ENCODE results near the gene NBEAL1.
"Not testable (repeated sequence)": the region's sequence is repeated elsewhere in the genome, so short reads cannot be mapped to it uniquely, and the experiment has no call there.

NBEAL1 gene

GRCh38 chr2:203122317-203122986 lies 107.8 kb downstream of the NBEAL1 start:
- no peak for DNase-seq

- DNase-seq: no peak
These were observed 112.3 kb downstream of the NBEAL1 start for GRCh38 chr2:203126996-203127395.

GRCh38 chr2:203135105-203135504 lies 120.4 kb downstream of the NBEAL1 start:
- no peak for DNase-seq

DNA sequence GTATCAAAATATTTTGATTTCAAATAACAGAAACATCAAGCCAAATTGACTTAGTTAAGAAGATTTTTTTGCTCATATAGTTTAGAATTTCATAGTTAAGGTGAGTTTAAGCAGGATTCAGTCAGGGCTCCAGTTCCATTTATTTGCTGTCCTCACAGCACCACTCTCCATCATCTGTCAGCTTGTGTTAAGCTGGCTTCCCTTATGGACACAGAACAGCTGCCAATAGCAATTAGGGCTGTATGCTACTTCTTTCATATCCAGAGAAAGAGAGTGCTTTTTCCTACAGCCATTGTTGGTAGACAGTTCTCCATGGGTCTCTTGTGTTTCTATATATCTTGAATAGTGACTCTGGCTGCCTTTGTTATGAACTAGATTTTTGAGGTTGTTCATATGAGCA lies 128.7 kb downstream of the NBEAL1 start:
- no peak for DNase-seq

DNA sequence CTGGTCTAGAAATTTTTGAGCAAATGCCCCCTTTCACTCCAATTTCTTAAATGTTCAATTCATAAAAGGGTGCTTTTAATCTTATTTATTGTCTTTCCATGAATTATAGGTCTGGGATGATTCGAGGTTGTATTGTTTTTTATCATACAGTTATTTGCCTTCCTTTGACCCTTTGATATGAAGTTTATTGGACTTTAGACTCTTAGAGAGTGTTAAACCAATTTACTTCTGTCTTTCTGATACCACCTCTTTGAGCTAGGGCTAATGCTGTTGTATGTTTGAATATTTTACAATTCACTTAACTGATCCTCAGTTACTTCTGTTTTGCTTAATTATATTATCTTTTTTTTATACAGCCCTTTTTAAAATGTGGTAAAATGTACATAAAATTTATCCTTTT lies 134.5 kb downstream of the NBEAL1 start:
- DNase-seq: no peak

GRCh38 chr2:203155406-203155805 lies 140.7 kb downstream of the NBEAL1 start:
- DNase-seq: peak; percentile 5

DNA sequence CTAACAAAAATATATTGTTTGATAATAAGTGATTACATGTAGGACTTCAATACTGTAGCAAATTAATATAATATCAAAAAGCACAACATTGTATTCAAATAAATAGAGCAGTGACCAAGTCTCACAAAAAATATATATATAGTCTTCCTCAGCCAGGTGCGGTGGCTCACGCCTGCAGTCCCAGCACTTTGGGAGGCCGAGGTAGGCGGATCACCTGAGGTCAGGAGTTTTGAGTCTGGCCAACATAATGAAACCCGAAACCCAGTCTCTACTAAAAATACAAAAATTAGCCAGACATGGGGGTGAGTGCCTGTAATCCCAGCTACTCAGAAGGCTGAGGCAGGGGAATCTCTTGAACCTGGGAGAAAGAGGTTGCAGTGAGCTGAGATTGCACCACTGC lies 148.0 kb downstream of the NBEAL1 start:
- DNase-seq: not testable (repeated sequence)

DNA sequence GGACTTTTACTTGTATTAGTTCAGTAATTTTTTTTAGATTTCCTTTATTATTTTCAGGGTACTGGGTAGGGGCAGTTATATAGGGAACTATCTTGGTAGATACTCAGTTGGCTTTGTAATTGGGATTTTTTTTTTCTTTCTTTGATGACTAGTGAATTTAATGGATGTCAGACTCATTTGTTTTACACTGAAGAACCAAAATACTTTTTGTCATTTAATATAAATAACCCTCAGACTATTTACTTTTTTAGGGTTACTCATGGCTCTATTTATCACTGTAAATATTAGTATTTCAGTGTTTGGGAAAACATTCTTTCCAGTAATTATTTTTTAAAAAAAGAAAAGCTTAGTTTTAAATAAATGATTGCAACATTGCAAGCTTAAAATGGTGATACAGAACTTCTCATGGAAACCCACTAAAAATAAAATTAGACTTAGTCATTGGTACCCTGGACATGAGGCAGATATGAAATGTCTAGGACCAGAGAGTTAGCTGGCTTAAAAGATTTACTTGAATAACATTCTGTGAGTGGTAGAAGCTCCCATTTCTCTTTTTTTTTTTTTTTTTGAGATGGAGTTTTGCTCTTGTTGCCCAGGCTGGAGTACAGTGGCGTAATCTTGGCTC lies 149.7 kb downstream of the NBEAL1 start:
- no peak for DNase-seq

DNA sequence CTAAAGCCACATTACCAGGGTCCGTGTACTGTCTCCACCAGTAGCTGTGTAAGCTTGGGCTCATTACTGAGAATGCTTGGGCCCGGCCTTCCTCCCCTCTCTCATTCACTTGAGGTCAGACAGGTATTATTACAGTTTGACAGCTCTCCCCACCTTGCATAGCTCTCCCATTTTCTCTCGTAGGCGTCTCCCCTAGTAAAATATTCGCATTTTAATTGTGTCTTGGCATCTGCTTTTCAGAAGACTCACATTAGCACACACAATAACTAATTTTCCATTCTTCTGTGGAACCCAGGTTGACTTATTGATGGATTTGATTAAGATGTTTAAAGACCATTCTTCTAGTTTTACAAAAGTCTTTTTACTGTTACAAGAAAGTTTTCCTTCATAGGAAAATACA lies 153.1 kb downstream of the NBEAL1 start:
- no peak for DNase-seq

DNA sequence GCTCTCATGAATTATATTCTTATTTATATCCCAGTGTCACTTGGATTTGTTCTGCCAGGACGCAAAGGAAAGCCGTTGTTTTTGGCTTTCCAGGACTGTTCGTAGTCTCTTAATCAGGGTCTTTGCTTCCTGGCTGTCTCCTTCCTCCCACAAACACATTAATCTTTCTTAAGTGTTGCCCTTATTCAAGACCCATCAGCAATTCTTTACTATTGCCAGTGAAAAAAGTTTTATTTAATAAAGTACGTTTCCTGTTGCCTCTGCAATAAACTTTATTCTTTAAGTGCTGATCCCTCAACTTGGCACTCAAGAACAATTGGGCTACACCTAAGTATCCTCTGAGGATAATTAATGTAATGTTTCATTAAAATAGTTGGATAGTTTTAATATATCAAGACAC lies 155.8 kb downstream of the NBEAL1 start:
- DNase-seq: no peak

- DNase-seq: no peak
These were observed 160.7 kb downstream of the NBEAL1 start for GRCh38 chr2:203175371-203175770.

DNA sequence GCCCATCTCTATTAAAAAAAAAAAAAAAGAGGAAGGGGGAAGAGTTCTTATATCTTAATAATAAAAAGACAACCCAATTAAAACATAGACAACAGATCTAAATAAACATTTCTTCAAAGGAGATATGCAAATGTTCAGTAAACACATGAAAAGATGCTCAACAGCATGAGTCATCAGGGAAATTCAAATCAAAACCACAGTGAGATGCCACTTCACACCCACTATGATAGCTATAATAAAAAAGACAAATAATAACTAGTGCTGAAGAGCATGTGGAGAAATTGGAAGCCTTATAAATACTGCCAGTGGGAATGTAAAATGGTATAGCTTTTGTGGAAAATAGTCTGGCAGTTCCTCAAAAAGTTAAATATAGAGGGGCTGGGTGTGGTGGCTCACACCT lies 162.7 kb downstream of the NBEAL1 start:
- DNase-seq: peak; percentile 16

GRCh38 chr2:203185864-203186263 lies 171.2 kb downstream of the NBEAL1 start:
- no peak for DNase-seq

- not testable (repeated sequence) for DNase-seq
These were observed 175.9 kb downstream of the NBEAL1 start for GRCh38 chr2:203190547-203190946.

DNA sequence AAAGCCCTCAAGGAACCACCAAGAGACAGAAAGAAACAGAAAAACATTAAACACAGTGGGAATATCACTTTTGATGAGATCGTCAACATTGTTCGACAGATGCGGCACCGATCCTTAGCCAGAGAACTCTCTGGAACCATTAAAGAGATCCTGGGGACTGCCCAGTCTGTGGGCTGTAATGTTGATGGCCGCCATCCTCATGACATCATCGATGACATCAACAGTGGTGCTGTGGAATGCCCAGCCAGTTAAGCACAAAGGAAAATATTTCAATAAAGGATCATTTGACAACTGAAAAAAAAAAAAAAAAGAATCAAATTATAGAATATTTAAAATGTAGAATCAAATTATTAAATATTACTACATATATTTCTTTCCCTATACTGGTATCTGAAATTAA lies 176.4 kb downstream of the NBEAL1 start:
- not testable (repeated sequence) for DNase-seq

- DNase-seq: peak; percentile 62
These were observed 177.3 kb downstream of the NBEAL1 start for GRCh38 chr2:203191961-203192360.

- no peak for DNase-seq
These were observed 180.8 kb downstream of the NBEAL1 start for GRCh38 chr2:203195331-203196036.

- DNase-seq: no peak
These were observed 186.2 kb downstream of the NBEAL1 start for GRCh38 chr2:203200866-203201265.

GRCh38 chr2:203201426-203201825 lies 186.8 kb downstream of the NBEAL1 start:
- DNase-seq: no peak

DNA sequence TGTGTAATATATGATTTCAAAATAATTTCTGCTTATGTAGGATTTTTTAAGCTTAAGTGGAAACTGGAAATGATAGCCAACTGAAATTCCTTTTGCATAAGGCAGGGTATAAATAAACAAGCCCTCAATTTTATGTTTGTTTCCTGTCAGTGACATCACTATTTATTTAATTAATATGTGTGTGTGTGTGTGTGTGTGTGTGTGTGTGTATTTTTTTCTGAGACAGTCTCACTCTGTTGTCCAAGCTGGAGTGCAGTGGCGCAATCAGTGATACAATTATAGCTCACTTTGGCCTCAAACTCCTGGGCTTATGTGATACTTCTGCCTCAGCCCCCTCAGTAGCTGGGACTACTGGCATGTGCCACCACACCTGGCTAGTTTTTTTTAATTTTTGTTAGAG lies 194.9 kb downstream of the NBEAL1 start:
- no peak for DNase-seq

GRCh38 chr2:203225423-203226039 lies 210.9 kb downstream of the NBEAL1 start:
- DNase-seq: peak; percentile 33

GRCh38 chr2:203229674-203230073 lies 215.0 kb downstream of the NBEAL1 start:
- not testable (repeated sequence) for DNase-seq

DNA sequence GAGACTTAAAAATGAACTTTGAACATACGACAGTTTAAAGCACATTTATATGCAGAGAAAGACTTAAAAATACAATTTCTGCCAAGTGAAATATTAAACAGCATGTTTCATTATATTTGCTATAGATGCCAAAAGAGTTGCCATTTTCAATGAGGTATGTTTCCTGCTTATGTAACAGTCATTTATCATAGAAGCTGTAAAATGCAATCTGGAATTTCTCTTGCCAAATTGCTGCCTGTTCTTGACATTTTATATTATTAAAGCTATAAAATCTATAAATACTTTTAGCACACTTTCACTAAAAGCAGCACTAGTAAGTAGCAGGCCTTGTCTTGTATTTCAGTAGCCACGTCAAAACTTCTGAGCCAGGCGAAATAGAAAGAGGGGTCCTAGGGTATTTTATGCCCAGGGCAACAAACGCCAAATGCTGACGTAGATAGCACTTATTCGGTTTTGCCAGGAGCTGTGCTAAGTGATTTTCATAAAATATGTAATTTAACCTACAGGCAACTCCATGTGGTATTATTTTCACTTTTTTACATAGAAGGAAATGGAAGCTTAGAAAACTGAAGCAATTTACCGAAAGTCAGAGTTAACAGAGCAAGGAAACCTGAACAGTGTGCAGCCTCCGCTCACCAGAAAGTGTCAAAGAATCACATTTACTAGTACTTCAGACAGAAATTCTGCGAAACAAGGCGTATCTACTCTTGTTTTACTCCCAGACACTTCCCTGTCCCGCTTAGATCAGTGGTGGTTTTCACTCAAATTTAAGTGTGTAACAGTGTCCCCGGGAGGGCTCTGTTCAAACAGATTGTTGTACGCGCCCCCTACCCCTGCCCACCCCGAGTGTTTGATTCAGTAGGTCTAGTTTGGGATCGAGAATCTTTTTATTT lies 222.9 kb downstream of the NBEAL1 start:
- no peak for DNase-seq
